ENCODE measurements around the gene NES. TPM values are rescaled to one million over a fixed set of nuclear protein-coding genes. Genes with fewer than 3 reads are reported as not detected.

The NES gene, protein sequence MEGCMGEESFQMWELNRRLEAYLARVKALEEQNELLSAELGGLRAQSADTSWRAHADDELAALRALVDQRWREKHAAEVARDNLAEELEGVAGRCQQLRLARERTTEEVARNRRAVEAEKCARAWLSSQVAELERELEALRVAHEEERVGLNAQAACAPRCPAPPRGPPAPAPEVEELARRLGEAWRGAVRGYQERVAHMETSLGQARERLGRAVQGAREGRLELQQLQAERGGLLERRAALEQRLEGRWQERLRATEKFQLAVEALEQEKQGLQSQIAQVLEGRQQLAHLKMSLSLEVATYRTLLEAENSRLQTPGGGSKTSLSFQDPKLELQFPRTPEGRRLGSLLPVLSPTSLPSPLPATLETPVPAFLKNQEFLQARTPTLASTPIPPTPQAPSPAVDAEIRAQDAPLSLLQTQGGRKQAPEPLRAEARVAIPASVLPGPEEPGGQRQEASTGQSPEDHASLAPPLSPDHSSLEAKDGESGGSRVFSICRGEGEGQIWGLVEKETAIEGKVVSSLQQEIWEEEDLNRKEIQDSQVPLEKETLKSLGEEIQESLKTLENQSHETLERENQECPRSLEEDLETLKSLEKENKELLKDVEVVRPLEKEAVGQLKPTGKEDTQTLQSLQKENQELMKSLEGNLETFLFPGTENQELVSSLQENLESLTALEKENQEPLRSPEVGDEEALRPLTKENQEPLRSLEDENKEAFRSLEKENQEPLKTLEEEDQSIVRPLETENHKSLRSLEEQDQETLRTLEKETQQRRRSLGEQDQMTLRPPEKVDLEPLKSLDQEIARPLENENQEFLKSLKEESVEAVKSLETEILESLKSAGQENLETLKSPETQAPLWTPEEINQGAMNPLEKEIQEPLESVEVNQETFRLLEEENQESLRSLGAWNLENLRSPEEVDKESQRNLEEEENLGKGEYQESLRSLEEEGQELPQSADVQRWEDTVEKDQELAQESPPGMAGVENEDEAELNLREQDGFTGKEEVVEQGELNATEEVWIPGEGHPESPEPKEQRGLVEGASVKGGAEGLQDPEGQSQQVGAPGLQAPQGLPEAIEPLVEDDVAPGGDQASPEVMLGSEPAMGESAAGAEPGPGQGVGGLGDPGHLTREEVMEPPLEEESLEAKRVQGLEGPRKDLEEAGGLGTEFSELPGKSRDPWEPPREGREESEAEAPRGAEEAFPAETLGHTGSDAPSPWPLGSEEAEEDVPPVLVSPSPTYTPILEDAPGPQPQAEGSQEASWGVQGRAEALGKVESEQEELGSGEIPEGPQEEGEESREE (N-terminal part only)
- total RNA-seq = 66.3 and 76.8 TPM in 2 replicates

DNA sequence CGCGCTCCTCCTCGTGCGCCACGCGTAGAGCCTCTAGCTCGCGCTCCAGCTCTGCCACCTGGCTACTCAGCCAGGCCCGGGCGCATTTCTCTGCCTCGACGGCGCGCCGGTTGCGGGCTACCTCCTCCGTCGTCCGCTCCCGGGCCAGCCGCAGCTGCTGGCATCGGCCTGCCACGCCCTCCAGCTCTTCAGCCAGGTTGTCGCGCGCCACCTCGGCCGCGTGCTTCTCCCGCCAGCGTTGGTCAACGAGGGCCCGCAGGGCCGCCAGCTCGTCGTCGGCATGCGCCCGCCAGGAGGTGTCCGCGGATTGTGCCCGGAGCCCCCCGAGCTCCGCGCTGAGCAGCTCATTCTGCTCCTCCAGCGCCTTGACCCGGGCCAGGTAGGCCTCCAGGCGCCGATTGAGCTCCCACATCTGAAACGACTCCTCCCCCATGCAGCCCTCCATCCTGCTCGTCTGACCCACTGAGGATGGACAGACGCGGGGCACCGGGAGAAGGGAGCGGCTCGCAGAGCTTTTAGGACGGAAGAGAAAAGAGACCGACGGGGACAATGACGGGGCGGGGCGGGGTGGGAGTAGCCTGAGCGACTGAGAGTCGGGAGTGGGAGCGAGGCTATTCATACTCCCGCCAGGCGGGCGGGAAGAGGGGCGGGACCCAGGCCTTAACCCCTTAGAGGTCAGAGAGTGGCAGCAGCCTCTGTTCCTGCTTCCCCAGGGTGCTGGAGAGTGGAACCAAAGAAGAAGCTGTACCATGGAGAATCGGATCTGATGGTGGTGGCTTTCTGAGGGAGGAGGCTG is at the start of gene NES:
NES (minus strand) TSS at position 588 of the 796 bp plus-strand sequence; CDS start at position 445, 143 bp downstream.
- Histone ChIP-seq H3K36me3 (ENCODE audit: control insufficient read depth, insufficient read depth, low read length) (peaks cover 2% of the 10 kb centered on the region), H3K27me3 (ENCODE audit: control insufficient read depth, insufficient read depth, low read length) (peaks cover 6% of the 10 kb centered on the region), H3K4me3 (ENCODE audit: low read depth, low read length) (peak within 1 kb of the TSS; percentile 45)
- TF ChIP-seq, protein P1, sequence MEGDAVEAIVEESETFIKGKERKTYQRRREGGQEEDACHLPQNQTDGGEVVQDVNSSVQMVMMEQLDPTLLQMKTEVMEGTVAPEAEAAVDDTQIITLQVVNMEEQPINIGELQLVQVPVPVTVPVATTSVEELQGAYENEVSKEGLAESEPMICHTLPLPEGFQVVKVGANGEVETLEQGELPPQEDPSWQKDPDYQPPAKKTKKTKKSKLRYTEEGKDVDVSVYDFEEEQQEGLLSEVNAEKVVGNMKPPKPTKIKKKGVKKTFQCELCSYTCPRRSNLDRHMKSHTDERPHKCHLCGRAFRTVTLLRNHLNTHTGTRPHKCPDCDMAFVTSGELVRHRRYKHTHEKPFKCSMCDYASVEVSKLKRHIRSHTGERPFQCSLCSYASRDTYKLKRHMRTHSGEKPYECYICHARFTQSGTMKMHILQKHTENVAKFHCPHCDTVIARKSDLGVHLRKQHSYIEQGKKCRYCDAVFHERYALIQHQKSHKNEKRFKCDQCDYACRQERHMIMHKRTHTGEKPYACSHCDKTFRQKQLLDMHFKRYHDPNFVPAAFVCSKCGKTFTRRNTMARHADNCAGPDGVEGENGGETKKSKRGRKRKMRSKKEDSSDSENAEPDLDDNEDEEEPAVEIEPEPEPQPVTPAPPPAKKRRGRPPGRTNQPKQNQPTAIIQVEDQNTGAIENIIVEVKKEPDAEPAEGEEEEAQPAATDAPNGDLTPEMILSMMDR (IDR thresholded peaks at IDR 0.05; ENCODE audit: insufficient read depth, low read length, poor library complexity, severe bottlenecking) = no peak
- DNase-seq (ENCODE audit: low read depth) = no peak

DNA sequence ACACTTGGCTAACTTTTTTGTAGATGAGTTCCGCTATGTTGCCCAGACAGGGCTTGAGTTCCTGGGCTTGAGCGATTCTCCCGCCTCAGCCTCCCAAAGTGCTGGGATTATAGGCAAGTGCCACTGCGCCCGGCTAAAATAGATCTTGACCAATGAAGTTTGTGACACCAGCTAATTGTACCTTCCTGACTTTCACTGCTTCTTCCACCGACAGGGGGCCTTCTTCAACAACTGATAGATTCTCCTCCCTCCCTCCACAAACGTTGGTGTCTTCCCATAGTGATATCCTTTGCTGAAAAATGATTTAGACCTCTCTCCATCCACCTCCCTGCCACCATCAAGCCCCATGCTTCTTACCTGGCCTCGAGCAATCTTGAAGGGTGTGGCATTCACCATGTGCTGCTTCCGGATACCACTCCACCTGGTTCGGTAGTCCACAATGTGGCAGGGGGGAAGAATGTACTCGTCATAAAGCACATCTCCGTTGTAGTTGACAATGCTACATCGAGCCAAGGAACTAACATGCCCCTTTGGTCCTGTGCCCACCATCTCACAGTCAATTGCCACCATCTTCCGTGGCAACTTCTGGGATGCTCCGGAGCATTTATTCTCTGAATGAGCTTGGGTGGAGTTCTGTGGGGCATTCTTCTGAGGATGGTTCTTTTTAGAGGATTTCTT is 49.5 kb upstream of the NES start:
- no peaks in the 10 kb centered on the region for H3K36me3 ChIP-seq (ENCODE audit: control insufficient read depth, insufficient read depth, low read length)
- DNase-seq (ENCODE audit: low read depth) = no peak
- H3K4me3 ChIP-seq (ENCODE audit: low read depth, low read length) = peak overlapping the region; percentile 7
- TF ChIP-seq, protein P1 (IDR thresholded peaks at IDR 0.05; ENCODE audit: insufficient read depth, low read length, poor library complexity, severe bottlenecking) = peak; percentile 68
- no peaks in the 10 kb centered on the region for H3K27me3 ChIP-seq (ENCODE audit: control insufficient read depth, insufficient read depth, low read length)

DNA sequence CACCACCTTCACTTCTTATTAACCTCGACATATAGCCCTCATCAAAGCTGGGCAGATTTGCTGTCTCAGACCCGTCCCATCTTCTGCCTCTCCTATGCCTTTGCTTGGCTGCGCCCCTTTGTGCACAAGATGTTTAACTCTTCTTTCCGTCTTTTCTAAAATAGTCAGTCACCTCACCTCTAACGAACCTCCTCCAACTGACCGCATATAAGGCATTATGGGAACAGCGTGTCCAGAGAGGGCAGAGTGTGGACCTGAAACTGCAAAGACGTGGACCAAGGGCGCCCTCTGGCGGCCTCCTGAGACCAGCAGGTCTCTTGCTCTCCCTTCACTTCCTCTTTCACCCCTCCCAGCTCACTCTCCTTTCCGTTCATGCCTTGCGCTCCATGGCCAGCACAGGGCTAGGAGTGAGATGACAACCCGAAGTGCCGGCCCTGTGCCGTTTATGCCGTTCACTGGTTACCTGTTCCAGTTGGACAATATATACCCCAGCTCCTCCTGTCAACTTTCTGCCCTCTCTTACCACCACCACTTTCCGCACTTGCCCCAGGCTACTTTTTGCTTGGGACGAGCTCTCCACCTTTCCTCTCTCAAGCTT is 48.6 kb upstream of the NES start:
- Histone ChIP-seq H3K27me3 (ENCODE audit: control insufficient read depth, insufficient read depth, low read length) (no peaks in the 10 kb centered on the region), H3K4me3 (ENCODE audit: low read depth, low read length) (peak overlapping the region; percentile 11), H3K36me3 (ENCODE audit: control insufficient read depth, insufficient read depth, low read length) (no peaks in the 10 kb centered on the region)
- DNase-seq (ENCODE audit: low read depth) = no peak
- TF ChIP-seq, protein P1 (IDR thresholded peaks at IDR 0.05; ENCODE audit: insufficient read depth, low read length, poor library complexity, severe bottlenecking) = peak; percentile 95

DNA sequence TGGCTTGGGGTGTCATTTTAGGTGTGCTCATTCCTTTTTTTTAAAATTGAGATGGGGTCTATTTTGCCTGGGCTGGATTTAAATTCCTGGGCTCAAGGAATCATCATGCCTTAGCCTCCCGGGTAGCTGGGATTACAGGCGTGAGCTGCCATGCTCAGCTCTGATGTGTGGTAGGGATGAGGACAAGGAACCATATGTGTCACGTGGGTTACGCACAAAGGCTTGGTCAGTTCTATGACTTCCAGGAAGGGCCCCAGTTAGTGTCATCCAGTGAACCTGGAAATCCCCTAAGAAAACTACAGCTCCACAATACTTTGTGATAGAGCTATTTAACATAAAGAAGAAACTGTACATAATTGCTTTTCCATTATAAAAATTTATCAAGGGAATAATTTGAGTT is 44.3 kb upstream of the NES start:
- Histone ChIP-seq H3K27me3 (ENCODE audit: control insufficient read depth, insufficient read depth, low read length) (no peaks in the 10 kb centered on the region), H3K4me3 (ENCODE audit: low read depth, low read length) (no peak overlapping the region), H3K36me3 (ENCODE audit: control insufficient read depth, insufficient read depth, low read length) (no peaks in the 10 kb centered on the region)
- TF ChIP-seq, protein P1 (IDR thresholded peaks at IDR 0.05; ENCODE audit: insufficient read depth, low read length, poor library complexity, severe bottlenecking) = no peak
- no peak for DNase-seq (ENCODE audit: low read depth)

Data from kidney epithelial cell (primary cell).